ENCODE measurements around the gene MICAL2.
A peak's percentile ranks its signal among the peaks of the same experiment; 100 is the strongest.

Gene MICAL2

GRCh38 chr11:12173111-12173510 lies 62.7 kb downstream of the MICAL2 start:
- Histone ChIP-seq H3K27ac (ENCODE audit: low read depth, low read length) (peak overlapping the region; percentile 1), H3K4me1 (ENCODE audit: insufficient read depth, low read length) (peaks cover 22% of the 10 kb centered on the region), H3K36me3 (ENCODE audit: insufficient read depth, low read length) (peaks cover 1% of the 10 kb centered on the region), H3K4me3 (ENCODE audit: low read depth in 1 of 2, low read length in 2 of 2) (no peak overlapping the region), H3K9ac (ENCODE audit: low read length) (no peak overlapping the region), H3K9me3 (ENCODE audit: low read length) (no peaks in the 10 kb centered on the region), H3K27me3 (ENCODE audit: control insufficient read depth in 1 of 2, insufficient read depth in 2 of 2, low read length in 2 of 2) (no peaks in the 10 kb centered on the region)

DNA sequence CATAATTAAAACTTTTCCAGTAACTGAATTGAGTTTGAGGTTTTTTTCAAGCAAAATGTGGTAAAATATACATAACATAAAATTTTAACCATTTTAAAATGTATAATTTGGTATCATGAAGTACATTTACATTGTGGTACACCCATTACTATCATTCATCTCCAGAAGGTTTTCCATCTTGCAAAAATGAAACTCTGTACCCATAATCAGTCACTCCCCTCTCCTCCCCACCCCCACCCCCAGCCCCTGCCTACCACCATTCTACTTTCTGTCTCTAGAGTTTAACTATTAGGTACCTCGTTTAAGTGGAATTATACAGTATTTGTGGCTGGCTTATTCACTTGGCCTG lies 63.7 kb downstream of the MICAL2 start:
- no peak overlapping the region for H3K27ac ChIP-seq (ENCODE audit: low read depth, low read length)
- H3K4me3 ChIP-seq (ENCODE audit: low read depth in 1 of 2, low read length in 2 of 2) = no peak overlapping the region
- H3K27me3 ChIP-seq (ENCODE audit: control insufficient read depth in 1 of 2, insufficient read depth in 2 of 2, low read length in 2 of 2) = no peaks in the 10 kb centered on the region
- peaks cover 26% of the 10 kb centered on the region for H3K4me1 ChIP-seq (ENCODE audit: insufficient read depth, low read length)
- no peaks in the 10 kb centered on the region for H3K9me3 ChIP-seq (ENCODE audit: low read length)
- H3K9ac ChIP-seq (ENCODE audit: low read length) = no peak overlapping the region
- no peaks in the 10 kb centered on the region for H3K36me3 ChIP-seq (ENCODE audit: insufficient read depth, low read length)

DNA sequence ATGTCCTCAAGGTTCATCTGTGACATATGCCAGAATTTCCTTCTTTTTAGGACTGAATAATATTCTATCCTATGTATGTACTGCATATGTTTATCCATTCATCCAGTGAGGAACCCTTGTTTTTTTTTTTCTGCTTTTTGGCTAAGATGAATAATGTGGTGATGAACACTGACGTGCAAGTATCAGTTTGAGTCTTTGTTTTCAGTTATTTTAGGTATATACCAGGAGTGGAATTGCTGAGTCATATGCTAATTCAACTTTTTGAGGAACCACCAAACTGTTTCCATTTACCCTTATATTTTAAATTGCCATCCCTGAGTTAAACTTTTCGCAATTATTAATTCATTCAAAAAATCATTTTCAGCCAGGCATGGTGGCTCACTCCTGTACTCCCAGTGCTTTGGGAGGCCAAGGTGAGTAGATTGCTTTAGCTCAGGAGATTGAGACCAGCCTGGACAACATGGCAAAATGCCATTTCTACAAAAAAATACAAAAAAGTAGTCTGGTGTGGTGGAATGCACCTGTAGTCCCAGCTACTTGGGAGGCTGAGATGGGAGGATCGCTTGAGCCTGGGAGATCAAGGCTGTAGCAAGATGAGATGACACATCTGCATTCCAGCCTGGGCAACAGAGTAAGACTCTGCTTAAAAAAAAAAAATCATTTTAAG lies 64.2 kb downstream of the MICAL2 start:
- Histone ChIP-seq H3K9me3 (ENCODE audit: low read length) (no peaks in the 10 kb centered on the region), H3K4me1 (ENCODE audit: insufficient read depth, low read length) (peaks cover 29% of the 10 kb centered on the region), H3K27me3 (ENCODE audit: control insufficient read depth in 1 of 2, insufficient read depth in 2 of 2, low read length in 2 of 2) (no peaks in the 10 kb centered on the region), H3K9ac (ENCODE audit: low read length) (no peak overlapping the region), H3K27ac (ENCODE audit: low read depth, low read length) (no peak overlapping the region), H3K4me3 (ENCODE audit: low read depth in 1 of 2, low read length in 2 of 2) (no peak overlapping the region), H3K36me3 (ENCODE audit: insufficient read depth, low read length) (no peaks in the 10 kb centered on the region)

GRCh38 chr11:12175694-12176241 lies 65.4 kb downstream of the MICAL2 start:
- Histone ChIP-seq H3K9me3 (ENCODE audit: low read length) (no peaks in the 10 kb centered on the region), H3K36me3 (ENCODE audit: insufficient read depth, low read length) (no peaks in the 10 kb centered on the region), H3K27me3 (ENCODE audit: control insufficient read depth in 1 of 2, insufficient read depth in 2 of 2, low read length in 2 of 2) (no peaks in the 10 kb centered on the region), H3K27ac (ENCODE audit: low read depth, low read length) (no peak overlapping the region), H3K4me1 (ENCODE audit: insufficient read depth, low read length) (peaks cover 21% of the 10 kb centered on the region), H3K9ac (ENCODE audit: low read length) (no peak overlapping the region), H3K4me3 (ENCODE audit: low read depth in 1 of 2, low read length in 2 of 2) (no peak overlapping the region)

DNA sequence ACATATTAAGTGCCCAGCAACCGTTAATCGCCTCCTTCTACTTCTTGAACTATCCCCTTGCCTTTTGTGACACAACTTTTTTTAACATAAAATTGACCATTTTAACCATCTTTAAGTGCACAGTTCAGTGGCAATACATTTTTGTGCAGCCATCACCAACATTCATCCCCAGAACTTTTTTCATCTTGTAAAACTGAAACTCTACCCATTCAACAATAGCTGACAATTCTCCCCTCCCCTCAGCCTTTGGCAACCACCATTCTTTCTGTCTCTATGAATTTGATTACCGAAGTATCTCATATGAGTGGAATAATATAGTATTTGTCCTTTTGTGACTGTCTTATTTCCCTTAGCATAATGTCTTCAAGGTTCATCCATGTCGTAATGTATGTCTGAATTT lies 66.0 kb downstream of the MICAL2 start:
- Histone ChIP-seq H3K9ac (ENCODE audit: low read length) (no peak overlapping the region), H3K4me1 (ENCODE audit: insufficient read depth, low read length) (peaks cover 15% of the 10 kb centered on the region), H3K4me3 (ENCODE audit: low read depth in 1 of 2, low read length in 2 of 2) (no peak overlapping the region), H3K27me3 (ENCODE audit: control insufficient read depth in 1 of 2, insufficient read depth in 2 of 2, low read length in 2 of 2) (no peaks in the 10 kb centered on the region), H3K36me3 (ENCODE audit: insufficient read depth, low read length) (no peaks in the 10 kb centered on the region), H3K27ac (ENCODE audit: low read depth, low read length) (no peak overlapping the region), H3K9me3 (ENCODE audit: low read length) (no peaks in the 10 kb centered on the region)

- peaks cover 22% of the 10 kb centered on the region for H3K4me1 ChIP-seq (ENCODE audit: insufficient read depth, low read length)
- H3K27me3 ChIP-seq (ENCODE audit: control insufficient read depth in 1 of 2, insufficient read depth in 2 of 2, low read length in 2 of 2) = no peaks in the 10 kb centered on the region
- no peak overlapping the region for H3K27ac ChIP-seq (ENCODE audit: low read depth, low read length)
- H3K4me3 ChIP-seq (ENCODE audit: low read depth in 1 of 2, low read length in 2 of 2) = no peak overlapping the region
- no peaks in the 10 kb centered on the region for H3K9me3 ChIP-seq (ENCODE audit: low read length)
- H3K36me3 ChIP-seq (ENCODE audit: insufficient read depth, low read length) = no peaks in the 10 kb centered on the region
- no peak overlapping the region for H3K9ac ChIP-seq (ENCODE audit: low read length)
Measured at GRCh38 chr11:12177739-12178338, 67.4 kb downstream of the MICAL2 start.

GRCh38 chr11:12179019-12179418 lies 68.6 kb downstream of the MICAL2 start:
- H3K4me3 ChIP-seq (ENCODE audit: low read depth in 1 of 2, low read length in 2 of 2) = no peak overlapping the region
- no peaks in the 10 kb centered on the region for H3K27me3 ChIP-seq (ENCODE audit: control insufficient read depth in 1 of 2, insufficient read depth in 2 of 2, low read length in 2 of 2)
- H3K9me3 ChIP-seq (ENCODE audit: low read length) = no peaks in the 10 kb centered on the region
- H3K36me3 ChIP-seq (ENCODE audit: insufficient read depth, low read length) = no peaks in the 10 kb centered on the region
- peaks cover 32% of the 10 kb centered on the region for H3K4me1 ChIP-seq (ENCODE audit: insufficient read depth, low read length)
- H3K9ac ChIP-seq (ENCODE audit: low read length) = no peak overlapping the region
- H3K27ac ChIP-seq (ENCODE audit: low read depth, low read length) = no peak overlapping the region

DNA sequence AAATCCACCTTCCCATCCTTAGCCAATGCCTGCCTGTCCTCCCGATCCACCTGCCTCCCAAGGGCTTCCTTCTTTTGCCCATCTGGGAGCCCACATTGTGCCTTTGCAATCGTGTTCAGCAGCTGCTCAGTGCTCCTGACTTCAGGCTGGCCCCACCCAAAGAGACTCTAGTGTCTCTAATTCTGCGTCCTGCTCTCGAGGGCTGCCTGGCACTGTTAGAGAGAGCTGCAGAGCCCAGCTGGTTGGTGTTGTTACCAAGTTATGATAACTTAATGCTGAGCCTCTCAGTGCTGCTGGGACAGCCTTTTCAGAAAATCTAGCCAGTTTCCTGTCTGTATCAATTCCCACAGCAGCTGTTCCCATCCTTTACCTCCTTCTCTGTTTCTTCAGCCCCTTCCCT lies 69.1 kb downstream of the MICAL2 start:
- Histone ChIP-seq H3K9ac (ENCODE audit: low read length) (no peak overlapping the region), H3K27me3 (ENCODE audit: control insufficient read depth in 1 of 2, insufficient read depth in 2 of 2, low read length in 2 of 2) (no peaks in the 10 kb centered on the region), H3K36me3 (ENCODE audit: insufficient read depth, low read length) (no peaks in the 10 kb centered on the region), H3K9me3 (ENCODE audit: low read length) (no peaks in the 10 kb centered on the region), H3K4me3 (ENCODE audit: low read depth in 1 of 2, low read length in 2 of 2) (no peak overlapping the region), H3K27ac (ENCODE audit: low read depth, low read length) (no peak overlapping the region), H3K4me1 (ENCODE audit: insufficient read depth, low read length) (peaks cover 38% of the 10 kb centered on the region)

- peaks cover 45% of the 10 kb centered on the region for H3K4me1 ChIP-seq (ENCODE audit: insufficient read depth, low read length)
- H3K36me3 ChIP-seq (ENCODE audit: insufficient read depth, low read length) = no peaks in the 10 kb centered on the region
- H3K27ac ChIP-seq (ENCODE audit: low read depth, low read length) = no peak overlapping the region
- no peaks in the 10 kb centered on the region for H3K27me3 ChIP-seq (ENCODE audit: control insufficient read depth in 1 of 2, insufficient read depth in 2 of 2, low read length in 2 of 2)
- no peak overlapping the region for H3K4me3 ChIP-seq (ENCODE audit: low read depth in 1 of 2, low read length in 2 of 2)
- H3K9me3 ChIP-seq (ENCODE audit: low read length) = no peaks in the 10 kb centered on the region
- H3K9ac ChIP-seq (ENCODE audit: low read length) = no peak overlapping the region
Measured at GRCh38 chr11:12180257-12181205, 70.1 kb downstream of the MICAL2 start.

GRCh38 chr11:12182302-12182675 lies 71.9 kb downstream of the MICAL2 start:
- H3K27ac ChIP-seq (ENCODE audit: low read depth, low read length) = peak overlapping the region; percentile 29
- no peaks in the 10 kb centered on the region for H3K9me3 ChIP-seq (ENCODE audit: low read length)
- H3K9ac ChIP-seq (ENCODE audit: low read length) = no peak overlapping the region
- no peaks in the 10 kb centered on the region for H3K36me3 ChIP-seq (ENCODE audit: insufficient read depth, low read length)
- no peak overlapping the region for H3K4me3 ChIP-seq (ENCODE audit: low read depth in 1 of 2, low read length in 2 of 2)
- H3K27me3 ChIP-seq (ENCODE audit: control insufficient read depth in 1 of 2, insufficient read depth in 2 of 2, low read length in 2 of 2) = no peaks in the 10 kb centered on the region
- peaks cover 62% of the 10 kb centered on the region for H3K4me1 ChIP-seq (ENCODE audit: insufficient read depth, low read length)

DNA sequence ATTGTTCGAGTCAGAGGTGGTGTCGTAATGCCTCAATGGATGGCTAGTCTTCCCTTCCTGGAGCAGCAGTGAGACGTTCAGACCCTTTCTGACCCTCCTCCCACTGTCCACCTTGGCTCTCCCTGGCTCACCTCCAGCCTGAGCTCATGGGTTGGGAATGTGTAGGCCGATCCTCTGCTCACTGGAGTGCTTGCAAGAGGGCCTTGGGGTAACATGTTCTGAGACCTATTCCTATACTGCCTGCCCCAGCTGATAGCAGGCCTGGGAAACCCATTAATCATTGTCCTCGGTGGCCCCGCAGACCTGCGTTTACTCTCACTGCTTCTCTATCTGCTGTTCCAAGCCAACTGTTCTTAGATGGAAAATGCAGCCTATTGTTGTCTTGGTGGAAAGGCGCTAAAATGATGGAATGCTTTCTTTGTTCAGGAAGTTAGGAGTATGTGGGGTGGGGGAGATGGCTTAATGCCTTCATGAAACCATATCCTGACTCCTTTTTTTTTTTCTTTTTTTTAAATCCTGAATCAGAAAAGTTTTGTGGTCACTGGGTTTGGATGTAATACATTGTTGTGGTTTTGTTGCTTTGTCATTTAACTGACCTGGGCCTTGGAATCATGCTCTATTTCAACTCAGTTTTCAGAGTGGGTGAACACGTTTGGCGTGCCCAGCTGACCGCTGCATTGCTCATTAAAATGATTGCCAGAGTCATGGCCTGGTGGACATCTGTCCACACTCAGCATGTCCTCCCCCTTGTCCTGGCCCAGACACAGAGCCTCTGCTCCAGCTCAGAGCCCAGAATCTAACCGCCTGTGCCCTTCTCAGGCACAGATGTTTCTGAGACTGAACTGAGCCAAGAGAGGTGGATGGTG lies 72.5 kb downstream of the MICAL2 start:
- Histone ChIP-seq H3K4me1 (ENCODE audit: insufficient read depth, low read length) (peaks cover 66% of the 10 kb centered on the region), H3K9me3 (ENCODE audit: low read length) (no peaks in the 10 kb centered on the region), H3K27me3 (ENCODE audit: control insufficient read depth in 1 of 2, insufficient read depth in 2 of 2, low read length in 2 of 2) (no peaks in the 10 kb centered on the region), H3K4me3 (ENCODE audit: low read depth in 1 of 2, low read length in 2 of 2) (no peak overlapping the region), H3K9ac (ENCODE audit: low read length) (no peak overlapping the region), H3K36me3 (ENCODE audit: insufficient read depth, low read length) (no peaks in the 10 kb centered on the region), H3K27ac (ENCODE audit: low read depth, low read length) (peak overlapping the region; percentile 19)

Measured in muscle layer of colon (tissue), 2 donors.